ENCODE data around the gene CD22. TPM values are rescaled to one million over a fixed set of nuclear protein-coding genes. Genes with fewer than 3 reads are reported as not detected.

CD22 gene
- total and polyA plus RNA-seq, 10 of the 15 experiments (the other 5 are each of a cell fraction or from before 2014, with no cell fraction given): 23.0 to 344 (median 181) TPM

GRCh38 chr19:35353635-35354034 is 24.6 kb downstream of the CD22 start:
- H3K4me2 ChIP-seq (ENCODE audit: control insufficient read depth, insufficient read depth): no peak overlapping the region
- TF ChIP-seq E4F1 (IDR thresholded peaks at IDR 0.05; ENCODE audit: borderline replicate concordance, partially characterized antibody) (no peak), ZNF622 (IDR thresholded peaks at IDR 0.05) (no peak), IRF4 (IDR thresholded peaks at IDR 0.05; ENCODE audit: low read depth, low read length) (no peak), ASH2L (IDR thresholded peaks at IDR 0.05; ENCODE audit: borderline replicate concordance, low read depth) (no peak), SMAD5 (IDR thresholded peaks at IDR 0.05; ENCODE audit: low read depth) (no peak), NFXL1 (IDR thresholded peaks at IDR 0.05; ENCODE audit: borderline replicate concordance) (no peak), MYB (IDR thresholded peaks at IDR 0.05; ENCODE audit: borderline replicate concordance, low read depth, low read length) (no peak), ZBTB11 (CRISPR knock-in tag; IDR thresholded peaks at IDR 0.05) (no peak)
- intact Hi-C loops (cut with micrococcal nuclease; ENCODE audit: unreplicated experiment): loop anchor here (2.0 kb wide), 2 partner anchors 55 to 65 kb away; no protein-coding TSS in a partner anchor
- no peaks in the 10 kb centered on the region for H3K36me3 ChIP-seq (ENCODE audit: control insufficient read depth in 2 of 2, insufficient read depth in 2 of 2, low read length in 1 of 2)
- DNase-seq (ENCODE audit: low read depth, low spot score) (no peak), FAIRE-seq (no peak), ATAC-seq (no peak)
- POLR2A ChIA-PET: interaction anchor here (0.6 to 5.5 kb wide), 14 partner anchors 20 to 154 kb away, joined by 3 to 35 read pairs (median 8); no protein-coding TSS in a partner anchor
- BruUV-seq (replicated peaks): no TSS peak
- no peaks in the 10 kb centered on the region for H4K20me1 ChIP-seq (ENCODE audit: control insufficient read depth, insufficient read depth)
- no peak overlapping the region for H3K27ac ChIP-seq (ENCODE audit: control insufficient read depth, insufficient read depth)
- H3K9ac ChIP-seq (ENCODE audit: control insufficient read depth, insufficient read depth, low read length): no peak overlapping the region
- H3K79me2 ChIP-seq (ENCODE audit: control insufficient read depth, insufficient read depth, low read length): no peaks in the 10 kb centered on the region
- H3K27me3 ChIP-seq (replicated peaks in 1 of 2; ENCODE audit: control insufficient read depth in 2 of 2, insufficient read depth in 2 of 2, low read length in 1 of 2): no peaks in the 10 kb centered on the region
- RAD21 ChIA-PET (ENCODE audit: unreplicated experiment): interaction anchor here (0.6 to 6.8 kb wide), 33 partner anchors 9 to 343 kb away, joined by 3 to 143 read pairs (median 5); no protein-coding TSS in a partner anchor
- CTCF ChIA-PET: interaction anchor here (0.8 to 6.7 kb wide), 45 partner anchors 8 to 239 kb away, joined by 3 to 168 read pairs (median 6); partner anchors contain the start of gene USF2
- H2AFZ ChIP-seq (ENCODE audit: control insufficient read depth, low read depth, low read length): no peak overlapping the region
- peaks cover 34% of the 10 kb centered on the region for H3K4me1 ChIP-seq (ENCODE audit: control insufficient read depth, insufficient read depth, low read length)
- in situ Hi-C loops (cut with MboI): no loop called here
- SMC1A ChIA-PET (ENCODE audit: uncharacterized antibody, unreplicated experiment): interaction anchor here (0.8 to 7.1 kb wide), 33 partner anchors 8 to 339 kb away, joined by 3 to 134 read pairs (median 6); partner anchors contain the start of gene FFAR2
- no peaks in the 10 kb centered on the region for H3K9me3 ChIP-seq (replicated peaks; ENCODE audit: control insufficient read depth, insufficient read depth, low read length)
- 94% methylated on average over 9 of the region's 9 CpGs for WGBS (ENCODE audit: insufficient coverage, insufficient replicate concordance, low lambda C conversion rate, missing lambda C conversion rate)
- no peak overlapping the region for H3K4me3 ChIP-seq
